Cardiac fibroblast (primary cell): Measurements from ENCODE around the gene SMYD2.

ENCODE experiments used
- DNase-seq, 2 donors: peaks; one replicate each; pipeline versions ENCODE4 v3.0.0 to v3.0.0-alpha.2; 2010; ENCODE audit warnings: low read depth in 2 of 2
- H3K4me3 ChIP-seq, 2 donors: replicated peaks in 1 of 2; 1 replicate in 1 of 2; 2 replicates in 1 of 2; pipeline ENCODE4 v1.5.1; 2011; ENCODE audit warnings: low read depth in 2 of 2, low read length in 2 of 2, mild to moderate bottlenecking in 2 of 2, moderate library complexity in 1 of 2
- CTCF ChIP-seq: IDR thresholded peaks from one replicate; pipeline ENCODE4 v1.5.1; 2011; ENCODE audit warnings: low read depth, mild to moderate bottlenecking, low read length, inconsistent platforms

Gene SMYD2

GRCh38 chr1:214330222-214330621 lies 49.3 kb downstream of the SMYD2 start:
- no peak for TF ChIP-seq CTCF
- H3K4me3 ChIP-seq, result no peak overlapping the region
- DNase-seq, result no peak

GRCh38 chr1:214330715-214331114 lies 49.8 kb downstream of the SMYD2 start:
- no peak for DNase-seq
- no peak for TF ChIP-seq CTCF
- H3K4me3 ChIP-seq, result no peak overlapping the region

DNA sequence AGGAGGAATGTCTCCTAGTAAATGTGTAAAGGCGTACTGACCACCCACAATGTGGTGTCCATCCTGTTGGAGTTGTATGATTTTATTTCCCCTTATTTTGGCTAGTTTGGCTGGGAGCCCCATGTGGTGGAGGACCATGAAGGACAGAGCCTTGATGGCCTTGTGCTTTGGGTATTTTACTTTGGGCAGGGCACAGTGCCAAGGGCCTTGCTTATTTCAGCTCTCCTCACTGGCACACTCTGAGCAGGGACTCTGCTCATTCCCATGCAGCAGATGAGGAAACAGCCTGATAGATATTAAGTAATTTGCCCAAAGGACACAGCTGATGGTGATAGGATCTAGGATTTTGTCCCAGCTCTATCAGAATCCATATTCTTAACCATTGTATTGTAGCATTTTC lies 50.2 kb downstream of the SMYD2 start:
- no peak overlapping the region for H3K4me3 ChIP-seq
- no peak for DNase-seq
- no peak for TF ChIP-seq CTCF

- no peak overlapping the region for H3K4me3 ChIP-seq
- TF ChIP-seq CTCF, result peak; percentile 90
- DNase-seq, result peak; percentile 43 to 62
Measured at GRCh38 chr1:214331827-214332423, 51.0 kb downstream of the SMYD2 start.

DNA sequence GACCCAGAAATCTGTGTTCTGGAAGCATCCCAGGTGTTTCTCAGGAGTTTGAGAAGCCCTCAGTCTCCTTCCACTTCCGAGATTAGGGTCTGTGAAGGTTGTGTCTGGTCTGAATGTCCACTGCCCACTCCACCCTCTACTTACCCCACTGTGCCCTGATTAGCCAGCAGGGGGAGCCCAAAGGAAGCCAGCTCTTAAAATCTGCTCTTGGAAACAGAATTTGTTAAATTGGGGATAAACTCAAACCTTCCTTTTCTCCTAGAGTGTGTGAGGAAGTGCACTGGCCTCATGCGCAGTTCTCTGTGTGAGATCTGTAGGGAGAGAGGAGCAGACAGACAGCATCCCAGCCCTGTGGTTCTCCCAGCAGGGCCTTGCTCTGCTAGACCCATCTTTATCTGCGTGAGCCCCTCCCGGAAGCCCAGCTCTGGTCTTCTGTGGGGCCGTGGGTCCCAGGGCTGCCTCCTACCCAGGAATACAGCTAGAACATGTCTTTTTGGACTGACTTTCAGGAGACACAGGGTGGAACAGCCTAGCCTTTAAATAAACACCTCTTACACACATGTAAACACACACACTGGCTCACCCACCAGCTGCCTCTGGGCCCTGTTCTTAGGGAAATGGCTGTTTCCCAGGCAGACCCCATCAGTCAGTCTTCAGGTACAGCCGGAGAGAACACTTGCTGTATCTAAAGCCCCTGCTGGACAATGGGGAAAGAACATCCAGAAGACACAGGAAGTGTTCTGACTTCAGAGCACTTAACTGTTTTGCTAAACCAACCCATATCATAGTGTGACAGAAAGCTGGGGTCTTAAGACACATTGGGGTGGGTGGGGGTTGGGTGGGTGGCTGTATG lies 52.2 kb downstream of the SMYD2 start:
- DNase-seq, result peak; percentile 70 to 76
- TF ChIP-seq CTCF, result peak; percentile 91
- H3K4me3 ChIP-seq, result no peak overlapping the region

GRCh38 chr1:214335567-214335966 lies 54.6 kb downstream of the SMYD2 start:
- no peak overlapping the region for H3K4me3 ChIP-seq
- TF ChIP-seq CTCF, result no peak
- DNase-seq, result no peak
